GM21390 (cell line): Measurements from ENCODE around the gene RASA3.

Source experiments
- ATAC-seq: cut with Tn5 transposase; IDR thresholded peaks from one replicate; pipeline ENCODE4 v1.9.1; 2021; ENCODE audit not compliant: unreplicated experiment

RASA3 gene

DNA sequence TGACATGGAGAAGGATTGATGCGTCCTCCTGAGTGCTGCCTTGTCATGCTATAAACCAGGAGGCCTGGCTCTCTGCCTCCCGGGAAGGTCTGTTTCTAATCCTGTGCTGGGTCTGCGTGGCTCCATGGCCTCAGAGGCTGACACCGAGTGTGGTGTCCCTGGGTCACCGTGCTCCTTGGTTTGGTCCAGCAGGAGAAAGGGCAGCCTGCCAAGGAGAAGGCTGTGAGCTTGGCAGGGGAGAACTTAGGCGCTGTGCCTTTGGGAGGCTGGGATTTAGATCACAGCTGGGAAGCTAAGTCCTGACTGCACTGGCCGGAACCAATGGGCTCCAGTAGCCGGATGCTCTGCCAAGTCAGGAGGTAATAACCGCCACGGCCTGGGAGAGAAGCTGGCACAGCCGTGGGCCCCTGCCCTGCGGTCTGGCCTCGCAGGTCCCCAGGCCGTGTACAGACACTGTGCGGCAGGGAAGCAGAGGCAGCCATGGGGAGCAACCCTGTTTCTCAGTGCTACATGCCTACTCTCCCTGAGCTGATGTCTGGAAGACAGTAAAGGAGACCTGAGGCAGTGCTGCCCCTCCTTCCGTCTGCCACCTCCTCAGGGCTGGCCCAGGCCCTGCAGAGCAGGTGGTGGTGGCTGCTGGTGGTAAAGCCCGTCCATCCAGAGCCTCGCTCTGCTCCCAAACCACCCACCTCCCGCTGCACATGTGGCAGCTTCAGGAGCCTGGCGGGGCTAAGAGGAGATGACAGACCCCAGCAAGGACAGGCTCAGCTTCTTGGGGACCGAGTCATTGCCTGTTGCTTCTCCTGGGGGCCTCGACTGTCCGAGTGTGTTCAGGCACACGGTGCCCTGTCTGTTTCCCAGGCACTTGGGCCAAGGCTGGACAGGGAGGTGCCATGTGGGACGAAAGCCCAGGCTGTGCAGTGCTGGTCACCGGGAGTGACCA lies 203.5 kb downstream of the RASA3 start:
- ATAC-seq, result no peak
